K562 (cell line): ENCODE results near the gene ERICH6. TPM values are rescaled to one million over a fixed set of nuclear protein-coding genes. Genes with fewer than 3 reads are reported as not detected.

Experiments
- ARID1B ChIP-seq: fragments of 450-650 bp; IDR thresholded peaks from 2 replicates; pipeline ENCODE4 v1.6.1; 2016; ENCODE audit warnings: antibody characterized with exemption, mild to moderate bottlenecking, inconsistent platforms
- ATF7 ChIP-seq: fragments of 450-650 bp; IDR thresholded peaks from 2 replicates; pipeline ENCODE4 v1.7.1; 2014; ENCODE audit warnings: mild to moderate bottlenecking, moderate library complexity
- BRD9 ChIP-seq: fragments of 450-650 bp; IDR thresholded peaks from 2 replicates; pipeline ENCODE4 v1.6.1; 2018; ENCODE audit warnings: low read depth; ENCODE audit not compliant: partially characterized antibody
- FOXK2 ChIP-seq, 2 experiments: fragments of 450-650 bp; IDR thresholded peaks in 1 of 2; conservative IDR thresholded peaks in 1 of 2; 2 replicates each; pipeline ENCODE4 v1.6.1; 2016; ENCODE audit warnings: low read depth in 2 of 2, mild to moderate bottlenecking in 1 of 2
- KDM1A ChIP-seq, 2 experiments: fragments of 450-650 bp; IDR thresholded peaks; 2 replicates each; pipeline ENCODE4 v1.6.1; 2016; ENCODE audit warnings: mild to moderate bottlenecking in 2 of 2
- RAD21 ChIP-seq, 2 experiments: fragments of 250-450 bp in 1 of 2; fragments of 450-650 bp in 1 of 2; sonication (Bioruptor Pico) in 1 of 2; formaldehyde crosslinking in 1 of 2; IDR thresholded peaks in 1 of 2; conservative IDR thresholded peaks in 1 of 2; 2 replicates each; pipeline versions ENCODE4 v1.4.0 to v1.8.0; 2020 to 2022; ENCODE audit warnings: mild to moderate bottlenecking in 2 of 2, moderate library complexity in 1 of 2
- SMARCE1 ChIP-seq: fragments of 450-650 bp; IDR thresholded peaks from 2 replicates; pipeline ENCODE4 v1.7.1; 2016; ENCODE audit warnings: mild to moderate bottlenecking
- STAT5A ChIP-seq: IDR thresholded peaks from 2 replicates; pipeline ENCODE4 v1.6.1; 2012; ENCODE audit warnings: low read length, inconsistent platforms, borderline replicate concordance
- TSC22D4 ChIP-seq: fragments of 450-650 bp; IDR thresholded peaks from 2 replicates; pipeline ENCODE4 v1.6.1; 2016; ENCODE audit warnings: missing genetic modification characterization, missing biosample characterization, control low read depth
- ZNF217 ChIP-seq: sonication (generic); formaldehyde crosslinking; IDR thresholded peaks from 2 replicates; pipeline ENCODE4 v1.8.0; 2022; ENCODE audit warnings: mild to moderate bottlenecking, missing genetic modification reagents
- ZNF232 ChIP-seq: sonication (generic); formaldehyde crosslinking; IDR thresholded peaks from 2 replicates; pipeline ENCODE4 v1.8.0; 2022; ENCODE audit warnings: mild to moderate bottlenecking, missing genetic modification reagents
- ZNF311 ChIP-seq: fragments of 250-450 bp; sonication (Bioruptor Pico); IDR thresholded peaks from 2 replicates; pipeline ENCODE4 v1.4.0; 2020; ENCODE audit warnings: mild to moderate bottlenecking, moderate library complexity
- polyA plus RNA-seq, 8 experiments: library from polyadenylated mRNA; depleted of rRNA in 4 of 8; stranded (reverse) in 5 of 8; unstranded in 3 of 8; fragments of >200 nt; fragmentation: Nextera tagmentation in 2 of 8; fragmentation: Illumina TruSeq in 1 of 8; extraction: Ambion mirVana in 2 of 8; extraction: Trizol in 1 of 8; gene quantifications; 2 replicates each; pipeline versions ENCODE4 v1.2.1 to v1.2.3, GENCODE V29; 2011 to 2014; ENCODE audit warnings: inconsistent platforms in 1 of 8, missing spikeins in 1 of 8
- total RNA-seq, 7 experiments: library from RNA; depleted of rRNA in 6 of 7; stranded (reverse); fragments of >200 nt in 6 of 7; fragmentation: Illumina TruSeq in 2 of 7; extraction: Trizol in 2 of 7; gene quantifications; 2 replicates each; pipeline versions ENCODE4 v1.2.1 to v1.2.3, GENCODE V29; 2011 to 2021; ENCODE audit warnings: low replicate concordance in 1 of 7
- TF ChIP-seq, protein P1 (sequence below), 2 experiments: fragments of 450-650 bp in 1 of 2; sonication (generic) in 1 of 2; formaldehyde crosslinking in 1 of 2; IDR thresholded peaks; 2 replicates each; pipeline versions ENCODE4 v1.7.1 to v1.9.0; 2016 to 2022; ENCODE audit warnings: inconsistent platforms in 1 of 2, mild to moderate bottlenecking in 1 of 2, missing genetic modification reagents in 1 of 2

Gene ERICH6
- total and polyA plus RNA-seq, 9 of the 15 experiments (the other 6 are each of a cell fraction or from before 2014, with no cell fraction given) = not detected

DNA sequence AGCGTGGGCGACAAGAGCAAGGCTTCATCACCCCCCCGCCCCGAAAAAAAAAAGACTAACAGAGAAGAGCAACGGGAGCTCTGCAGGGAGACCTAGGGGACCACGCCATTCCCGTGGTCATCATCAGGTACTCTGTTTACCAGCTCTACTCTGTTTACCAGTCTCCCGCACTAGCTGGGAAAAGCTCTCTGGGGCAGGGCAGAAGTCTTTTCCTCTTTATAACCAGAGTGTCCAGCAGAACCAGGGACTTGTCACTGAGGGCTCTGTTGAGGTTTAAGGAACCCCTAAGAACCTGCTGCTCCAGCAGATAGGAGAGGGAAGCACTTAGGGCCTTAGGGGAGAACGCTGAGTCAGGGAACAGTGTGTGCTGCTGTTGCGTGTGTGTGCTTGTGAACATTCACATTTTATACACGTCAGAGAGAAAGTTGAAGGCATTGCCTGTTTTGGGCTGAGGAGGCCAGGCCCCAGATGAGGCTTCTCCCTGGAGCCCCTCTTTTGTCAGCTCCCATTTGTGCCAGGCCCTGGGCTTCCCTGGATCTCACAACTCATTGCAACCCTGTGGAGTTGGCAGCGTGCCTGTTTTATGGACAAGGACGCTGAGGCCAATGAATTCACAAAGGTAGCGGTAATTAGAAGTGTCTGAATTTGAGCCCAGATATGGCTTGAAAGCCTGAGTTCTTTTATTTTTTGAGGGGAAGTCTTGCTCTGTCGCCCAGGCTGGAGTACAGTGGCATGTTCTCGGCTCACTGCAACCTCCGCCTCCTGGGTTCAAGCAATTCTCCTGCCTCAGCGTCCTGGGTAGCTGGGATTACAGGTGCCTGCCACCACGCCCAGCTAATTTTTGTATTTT is 24.2 kb upstream of the ERICH6 start (continued):
- TF ChIP-seq RAD21 (CRISPR knock-in tag; conservative IDR thresholded peaks at IDR 0.05 in 1 of 2, IDR thresholded peaks at IDR 0.05 in 1 of 2) = peak in 1 of 2 experiments; percentile 27; a peak in 1 of 4 replicates
- TF ChIP-seq TSC22D4 (tag) = no peak
- TF ChIP-seq ARID1B = peak; percentile 91
- 0 out of 2 replicates have a peak, but pooled peaks have one; percentile 8 for TF ChIP-seq ZNF311
- no peak for TF ChIP-seq ZNF232
- TF ChIP-seq ATF7 = peak; percentile 70; the same call in 1 of the 2 replicates
- TF ChIP-seq STAT5A = peak; percentile 60; the same call in 1 of the 2 replicates
- peak; percentile 31 for TF ChIP-seq BRD9
- peak; percentile 24 to 63; a peak in 2 of 4 replicates for TF ChIP-seq KDM1A (IDR thresholded peaks at IDR 0.05)
- peak in 1 of 2 experiments; percentile 60; a peak in 2 of 4 replicates for TF ChIP-seq FOXK2 (conservative IDR thresholded peaks at IDR 0.05 in 1 of 2, IDR thresholded peaks at IDR 0.05 in 1 of 2; ENCODE audit: low read depth in 2 of 2)
- TF ChIP-seq, protein P1, sequence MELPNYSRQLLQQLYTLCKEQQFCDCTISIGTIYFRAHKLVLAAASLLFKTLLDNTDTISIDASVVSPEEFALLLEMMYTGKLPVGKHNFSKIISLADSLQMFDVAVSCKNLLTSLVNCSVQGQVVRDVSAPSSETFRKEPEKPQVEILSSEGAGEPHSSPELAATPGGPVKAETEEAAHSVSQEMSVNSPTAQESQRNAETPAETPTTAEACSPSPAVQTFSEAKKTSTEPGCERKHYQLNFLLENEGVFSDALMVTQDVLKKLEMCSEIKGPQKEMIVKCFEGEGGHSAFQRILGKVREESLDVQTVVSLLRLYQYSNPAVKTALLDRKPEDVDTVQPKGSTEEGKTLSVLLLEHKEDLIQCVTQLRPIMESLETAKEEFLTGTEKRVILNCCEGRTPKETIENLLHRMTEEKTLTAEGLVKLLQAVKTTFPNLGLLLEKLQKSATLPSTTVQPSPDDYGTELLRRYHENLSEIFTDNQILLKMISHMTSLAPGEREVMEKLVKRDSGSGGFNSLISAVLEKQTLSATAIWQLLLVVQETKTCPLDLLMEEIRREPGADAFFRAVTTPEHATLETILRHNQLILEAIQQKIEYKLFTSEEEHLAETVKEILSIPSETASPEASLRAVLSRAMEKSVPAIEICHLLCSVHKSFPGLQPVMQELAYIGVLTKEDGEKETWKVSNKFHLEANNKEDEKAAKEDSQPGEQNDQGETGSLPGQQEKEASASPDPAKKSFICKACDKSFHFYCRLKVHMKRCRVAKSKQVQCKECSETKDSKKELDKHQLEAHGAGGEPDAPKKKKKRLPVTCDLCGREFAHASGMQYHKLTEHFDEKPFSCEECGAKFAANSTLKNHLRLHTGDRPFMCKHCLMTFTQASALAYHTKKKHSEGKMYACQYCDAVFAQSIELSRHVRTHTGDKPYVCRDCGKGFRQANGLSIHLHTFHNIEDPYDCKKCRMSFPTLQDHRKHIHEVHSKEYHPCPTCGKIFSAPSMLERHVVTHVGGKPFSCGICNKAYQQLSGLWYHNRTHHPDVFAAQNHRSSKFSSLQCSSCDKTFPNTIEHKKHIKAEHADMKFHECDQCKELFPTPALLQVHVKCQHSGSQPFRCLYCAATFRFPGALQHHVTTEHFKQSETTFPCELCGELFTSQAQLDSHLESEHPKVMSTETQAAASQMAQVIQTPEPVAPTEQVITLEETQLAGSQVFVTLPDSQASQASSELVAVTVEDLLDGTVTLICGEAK (IDR thresholded peaks at IDR 0.05) = 0 out of 2 replicates have a peak, but pooled peaks have one; percentile 15
- TF ChIP-seq, protein P1 (CRISPR knock-in tag; IDR thresholded peaks at IDR 0.05) = no peak
- TF ChIP-seq SMARCE1 = peak; percentile 82
- TF ChIP-seq ZNF217 = no peak
